NOMO-1 treated with DMSO at 0.1 percent for 48 hours (cell line): ENCODE results near the gene CD96.
"Not testable (repeated sequence)": the region's sequence is repeated elsewhere in the genome, so short reads cannot be mapped to it uniquely, and the experiment has no call there.

ENCODE experiments used
- DNase-seq: peaks from one replicate; lab custom pipeline; 2025; ENCODE audit not compliant: unreplicated experiment; lab: John Stamatoyannopoulos, UW

The CD96 gene

DNA sequence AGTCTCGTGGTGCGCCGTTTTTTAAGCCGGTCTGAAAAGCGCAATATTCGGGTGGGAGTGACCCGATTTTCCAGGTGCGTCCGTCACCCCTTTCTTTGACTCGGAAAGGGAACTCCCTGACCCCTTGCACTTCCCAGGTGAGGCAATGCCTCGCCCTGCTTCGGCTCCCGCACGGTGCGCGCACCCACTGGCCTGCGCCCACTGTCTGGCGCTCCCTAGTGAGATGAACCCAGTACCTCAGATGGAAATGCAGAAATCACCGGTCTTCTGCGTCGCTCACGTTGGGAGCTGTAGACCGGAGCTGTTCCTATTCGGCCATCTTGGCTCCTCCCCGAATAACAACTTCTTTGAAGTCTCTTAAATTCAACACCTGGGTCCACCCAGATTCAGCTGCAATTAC lies 19.9 kb downstream of the CD96 start:
- not testable (repeated sequence) for DNase-seq

DNA sequence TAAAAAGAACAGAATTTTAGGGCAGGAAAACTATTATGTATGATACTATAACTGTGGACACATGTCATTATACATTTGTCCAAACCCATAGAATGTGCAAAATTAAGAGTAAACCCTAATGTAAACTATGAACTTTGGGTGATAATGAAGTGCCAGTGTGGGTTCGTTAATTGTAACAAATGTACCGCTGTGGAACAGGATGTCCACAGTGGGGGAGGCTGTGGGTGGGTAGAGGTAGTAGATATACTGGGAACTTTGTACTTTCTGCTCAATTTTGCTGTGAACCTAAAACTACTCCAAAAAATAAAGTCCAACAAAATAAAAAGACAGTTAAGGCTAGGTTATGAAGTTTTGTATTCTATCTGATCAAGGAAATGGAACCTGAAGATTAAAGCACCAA lies 24.8 kb downstream of the CD96 start:
- no peak for DNase-seq

DNA sequence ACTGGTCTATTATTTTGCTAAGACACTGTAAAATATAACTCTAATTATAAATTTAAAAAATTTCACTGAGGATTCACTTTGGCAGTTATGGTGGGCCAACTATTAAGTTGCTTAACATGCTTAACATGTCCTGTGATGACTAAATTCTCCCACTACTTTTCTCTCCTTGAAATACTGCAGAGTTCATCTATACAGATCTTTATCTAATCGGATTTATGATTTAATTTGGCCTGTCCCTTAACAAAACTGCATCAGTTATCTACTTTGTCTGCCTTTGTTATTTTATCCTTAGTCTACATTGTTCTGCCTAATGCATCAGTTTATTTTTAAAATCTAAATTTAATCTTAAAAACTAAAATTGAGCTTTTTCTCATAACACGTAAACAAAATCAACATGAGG lies 26.4 kb downstream of the CD96 start:
- DNase-seq, result no peak

DNA sequence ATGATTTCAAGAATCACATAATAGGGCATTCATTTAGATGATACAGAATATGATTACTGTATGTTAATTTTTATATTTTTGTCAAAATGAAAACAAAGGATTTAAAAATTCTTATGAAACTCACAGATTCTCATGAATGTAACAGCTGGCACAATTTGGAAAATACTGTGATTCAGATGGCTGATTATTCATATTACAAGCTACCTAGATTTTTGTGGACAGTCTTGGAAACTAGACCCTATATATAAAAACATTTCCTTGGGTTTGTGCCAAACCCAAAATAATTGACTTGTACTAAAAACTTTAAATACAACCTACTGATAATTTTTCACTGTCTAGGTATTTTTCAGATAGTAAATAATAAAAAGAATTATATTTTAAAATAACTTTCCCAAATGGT lies 26.9 kb downstream of the CD96 start:
- no peak for DNase-seq

DNA sequence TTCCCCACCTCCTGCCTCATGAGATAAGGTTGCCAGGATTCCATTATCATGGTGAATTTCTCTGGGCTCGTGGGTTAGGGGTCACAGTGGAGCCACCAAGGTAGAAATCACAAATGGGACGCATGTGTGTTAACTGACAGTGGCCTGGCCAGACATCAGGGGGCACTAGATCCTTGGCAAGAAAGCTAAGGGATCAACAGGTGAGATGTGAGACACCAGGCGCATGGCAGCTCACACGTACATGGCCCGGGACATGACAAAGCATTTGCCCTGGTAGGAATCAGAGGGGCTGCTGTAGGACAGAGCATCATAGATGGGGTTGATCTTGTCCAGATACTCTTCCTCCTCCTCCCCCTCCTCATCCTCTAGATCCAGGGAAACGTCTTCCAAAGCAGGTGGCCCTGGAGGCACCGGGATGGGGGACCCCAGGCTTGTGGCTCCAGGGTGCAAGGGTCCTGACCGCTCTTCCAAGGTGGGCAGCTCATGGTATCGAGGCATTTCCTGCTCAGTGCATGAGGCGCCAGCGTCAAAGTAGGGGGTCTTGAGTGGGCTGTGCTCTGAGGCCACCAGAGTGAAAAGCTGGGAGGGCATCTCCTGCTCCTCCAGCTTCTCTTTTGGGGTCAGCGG lies 28.5 kb downstream of the CD96 start:
- no peak for DNase-seq

DNA sequence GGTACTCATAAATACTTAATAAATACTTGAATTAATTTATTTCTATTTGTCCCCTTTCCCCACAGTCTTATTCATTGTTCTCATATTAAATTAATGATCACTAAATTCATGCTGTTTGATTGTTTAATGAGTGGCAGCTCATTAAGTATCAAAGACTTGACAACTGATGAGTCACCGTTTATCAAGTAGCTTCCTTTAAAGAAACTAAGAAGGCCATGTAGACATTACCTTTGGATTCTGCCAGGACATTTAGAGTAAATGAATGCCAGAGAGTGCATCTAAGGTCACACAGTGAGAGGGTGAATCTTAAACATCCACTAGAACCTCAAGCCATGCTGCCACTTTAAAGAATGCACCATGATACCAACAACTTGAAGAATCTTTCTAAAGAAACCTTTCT lies 29.3 kb downstream of the CD96 start:
- no peak for DNase-seq

DNA sequence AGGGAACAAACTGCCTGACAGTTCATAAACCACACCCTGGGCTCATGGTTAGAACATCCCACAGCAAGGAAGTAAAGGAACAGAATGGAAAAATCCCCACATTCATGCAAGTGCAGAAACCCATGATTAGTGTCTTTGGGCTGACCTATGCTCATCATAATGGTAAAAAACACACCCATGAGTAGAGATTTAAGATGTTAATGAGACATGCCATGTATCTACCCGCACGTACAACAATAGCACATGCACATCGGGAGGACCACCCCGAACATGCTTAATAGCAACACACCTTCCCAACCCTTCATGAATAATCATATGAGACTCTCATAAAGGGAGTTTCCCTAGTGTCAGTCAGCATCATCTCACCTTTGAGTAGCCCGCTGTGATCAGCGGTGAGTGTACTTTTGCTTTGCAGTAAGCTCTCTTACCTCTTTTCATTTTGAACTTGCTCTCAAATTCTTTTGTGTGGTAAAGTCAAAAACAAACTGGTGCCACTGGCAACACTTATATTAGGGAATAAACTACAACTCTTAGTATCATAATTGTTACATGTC lies 30.0 kb downstream of the CD96 start:
- no peak for DNase-seq

DNA sequence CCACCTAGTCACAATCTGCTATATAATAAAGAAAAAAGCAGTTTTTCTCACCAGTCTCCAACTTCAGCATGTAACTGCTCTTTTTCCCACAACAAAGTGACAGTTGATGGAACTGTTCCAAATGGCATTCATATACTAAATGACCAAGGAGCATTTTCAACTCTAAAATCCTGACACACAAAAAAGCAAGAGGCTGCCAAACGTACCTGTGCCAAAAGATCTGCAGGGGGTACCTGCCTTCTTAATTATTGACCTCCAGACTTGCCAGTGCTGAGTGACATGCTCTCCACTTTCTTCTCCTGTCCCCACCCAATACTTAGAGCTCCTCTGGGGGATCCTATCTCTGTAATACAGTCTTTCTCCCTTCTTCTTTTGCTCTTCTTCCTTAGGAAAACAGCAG lies 35.1 kb downstream of the CD96 start:
- DNase-seq, result no peak

DNA sequence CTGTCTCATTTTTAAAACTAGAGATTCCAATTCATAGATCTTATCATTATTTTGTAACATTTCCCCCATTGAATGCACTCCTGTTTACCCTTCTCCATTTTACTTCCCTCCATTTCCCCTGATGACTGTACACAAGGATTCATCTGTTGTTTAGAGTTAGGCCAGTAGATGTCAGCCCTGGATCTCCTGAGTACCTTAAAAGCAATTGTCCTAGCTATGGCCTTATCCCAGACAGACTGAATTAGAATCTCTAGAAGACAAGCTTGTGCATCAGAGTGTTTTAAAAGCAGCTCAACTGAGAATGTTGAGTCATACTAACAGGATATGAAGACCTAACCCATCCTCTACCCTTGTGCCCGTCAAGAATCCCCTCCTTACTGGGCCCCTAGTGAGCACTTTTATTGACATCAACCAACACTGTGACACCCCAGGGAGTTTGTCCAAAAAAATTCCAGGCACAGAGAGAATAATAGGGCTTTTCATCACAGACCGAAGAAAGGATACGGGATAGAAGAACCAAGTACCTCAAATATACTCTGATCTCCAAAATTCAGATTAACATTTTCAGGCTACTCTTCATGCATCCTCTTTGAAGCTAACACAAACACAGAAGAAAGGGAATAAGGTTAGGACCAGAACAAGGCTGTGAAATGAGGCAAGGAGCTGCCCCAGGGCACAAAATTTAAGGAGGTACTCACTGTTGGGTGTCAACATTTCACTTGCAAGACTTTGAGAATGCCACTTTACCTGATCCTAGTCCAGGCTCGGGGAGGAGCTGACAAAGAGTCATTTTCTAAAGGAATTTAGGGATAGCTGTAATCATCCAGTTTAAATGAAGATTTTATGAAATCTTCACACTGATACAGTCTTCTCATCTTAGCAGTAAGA lies 36.0 kb downstream of the CD96 start:
- DNase-seq, result peak; percentile 63

DNA sequence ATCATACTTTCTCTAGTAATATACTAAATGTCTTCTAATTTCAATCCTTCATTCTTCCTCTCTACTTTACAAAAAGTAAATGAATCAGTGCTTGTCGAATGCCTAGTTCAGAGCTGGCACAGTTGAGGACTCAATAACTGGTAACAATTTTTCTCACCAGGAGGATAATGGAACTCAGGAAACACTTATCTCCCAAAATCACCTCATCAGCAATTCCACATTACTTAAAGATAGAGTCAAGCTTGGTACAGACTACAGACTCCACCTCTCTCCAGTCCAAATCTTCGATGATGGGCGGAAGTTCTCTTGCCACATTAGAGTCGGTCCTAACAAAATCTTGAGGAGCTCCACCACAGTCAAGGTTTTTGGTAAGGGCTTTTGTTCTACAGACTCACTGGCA lies 36.9 kb downstream of the CD96 start:
- no peak for DNase-seq

DNA sequence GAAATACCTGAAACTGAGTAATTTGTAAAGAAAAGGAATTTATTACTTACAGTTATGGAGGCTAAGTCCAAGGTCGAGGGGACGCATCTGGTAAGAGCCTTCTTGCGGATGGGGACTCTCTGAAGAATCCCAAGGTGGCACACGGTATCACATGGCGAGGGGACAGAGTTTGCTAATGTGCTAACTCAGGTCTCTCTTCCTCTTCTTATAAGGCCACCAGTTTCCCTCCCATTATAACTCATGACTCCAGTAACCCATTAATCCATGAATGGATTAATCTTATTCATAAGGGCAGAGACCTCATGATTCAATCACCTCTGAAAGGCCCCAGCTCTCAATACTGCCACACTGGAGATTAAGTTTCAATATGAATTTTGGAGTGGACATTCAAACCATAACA lies 37.5 kb downstream of the CD96 start:
- DNase-seq, result no peak

DNA sequence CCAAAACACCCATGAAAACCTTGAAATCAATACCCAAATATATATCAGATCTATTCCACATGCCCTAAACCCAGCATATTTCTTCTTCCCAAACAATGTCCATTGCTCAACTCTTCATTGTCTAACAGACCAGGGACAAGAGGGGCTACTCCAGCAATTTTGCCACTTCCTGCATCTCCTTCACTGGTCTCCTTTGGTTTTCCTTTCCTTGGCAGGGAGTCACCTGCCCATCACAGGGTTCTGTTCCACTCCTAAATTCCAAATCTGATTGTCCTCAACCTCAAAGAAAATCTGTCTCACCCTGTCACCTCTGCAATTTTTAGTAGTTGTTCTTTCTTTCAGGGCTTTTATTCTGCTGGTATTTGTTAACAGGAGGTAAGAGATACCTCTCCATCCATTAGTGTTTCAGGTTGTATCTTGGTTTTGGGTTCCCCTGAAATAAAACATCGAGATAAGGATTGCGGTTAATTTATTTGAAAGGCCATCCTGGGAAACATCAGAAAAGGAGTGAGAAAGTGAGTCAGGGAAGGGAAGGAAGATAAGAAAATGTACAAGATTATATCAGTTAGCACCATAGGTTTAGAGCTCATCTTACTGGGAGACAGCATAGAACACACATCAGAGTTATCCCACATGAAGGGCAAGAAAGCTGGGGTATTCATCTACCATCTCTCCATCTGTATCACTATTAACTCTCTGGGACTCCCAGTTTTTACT lies 39.6 kb downstream of the CD96 start:
- DNase-seq, result no peak

DNA sequence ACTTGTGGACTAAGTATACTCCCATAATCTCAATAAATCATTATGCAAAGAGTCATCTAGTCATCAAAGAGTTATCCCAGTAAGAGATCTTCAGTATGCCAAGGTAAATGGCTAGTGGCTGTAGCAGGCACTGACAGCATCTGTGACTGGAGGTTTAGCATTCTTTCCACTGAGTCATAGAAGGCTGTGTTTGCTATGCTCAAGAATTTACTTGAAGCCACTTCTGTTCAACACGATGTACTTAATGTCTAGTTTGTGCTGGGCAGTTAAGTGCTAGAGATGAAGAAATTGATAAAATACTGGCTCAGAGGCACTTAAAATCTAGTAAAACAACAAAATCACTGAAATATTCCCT lies 40.1 kb downstream of the CD96 start:
- no peak for DNase-seq

DNA sequence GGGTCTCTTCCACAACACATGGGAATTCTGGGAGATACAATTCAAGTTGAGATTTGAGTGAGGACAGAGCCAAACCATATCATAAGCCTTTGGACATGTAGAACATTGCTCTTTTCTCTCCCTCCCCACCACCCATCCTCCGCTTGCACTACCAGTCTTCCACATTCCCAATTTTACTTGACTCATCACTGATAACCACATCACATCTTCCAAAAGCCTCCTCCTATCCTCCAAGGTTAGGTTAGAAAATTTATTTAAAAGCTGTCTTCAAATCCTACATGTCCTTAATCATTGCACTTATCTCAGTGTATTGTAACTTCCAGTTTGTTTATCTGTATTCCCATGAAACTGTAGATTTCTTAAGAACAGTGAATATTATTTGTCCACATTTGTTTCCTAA lies 42.7 kb downstream of the CD96 start:
- DNase-seq, result no peak

DNA sequence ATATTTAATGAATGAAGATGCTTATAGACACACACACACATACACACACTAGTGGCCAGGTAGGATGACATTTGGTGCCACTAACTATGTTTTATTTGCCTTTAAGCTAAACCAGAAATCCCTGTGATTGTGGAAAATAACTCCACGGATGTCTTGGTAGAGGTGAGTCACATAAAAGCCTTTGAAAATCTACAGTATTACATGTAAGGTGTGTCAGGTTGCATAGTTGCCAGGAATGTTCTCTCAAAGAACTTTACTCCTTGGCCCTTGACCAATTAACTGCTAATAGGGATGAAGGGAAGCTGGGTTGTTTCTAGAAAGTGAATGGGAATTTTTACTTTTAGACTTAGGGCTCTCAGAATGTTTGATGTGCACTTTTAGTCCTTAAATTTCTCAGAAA lies 43.2 kb downstream of the CD96 start:
- DNase-seq, result no peak

DNA sequence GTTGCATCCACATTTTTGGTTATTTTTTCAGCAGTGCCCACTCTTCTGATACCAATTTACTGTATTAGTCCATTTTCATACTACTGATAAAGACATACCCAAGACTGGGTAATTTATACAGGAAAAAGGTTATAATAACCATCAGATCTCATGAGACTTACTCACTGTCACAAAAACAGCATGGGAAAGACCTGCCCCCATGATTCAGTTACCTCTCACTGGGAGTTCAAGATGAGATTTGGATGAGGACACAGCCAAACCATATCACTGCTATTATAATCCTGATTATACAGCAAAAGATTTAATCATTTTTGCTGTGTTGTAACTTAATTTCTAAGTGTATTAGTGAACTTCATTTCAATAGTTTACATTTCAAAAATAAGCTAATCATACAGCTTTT lies 46.5 kb downstream of the CD96 start:
- DNase-seq, result no peak

DNA sequence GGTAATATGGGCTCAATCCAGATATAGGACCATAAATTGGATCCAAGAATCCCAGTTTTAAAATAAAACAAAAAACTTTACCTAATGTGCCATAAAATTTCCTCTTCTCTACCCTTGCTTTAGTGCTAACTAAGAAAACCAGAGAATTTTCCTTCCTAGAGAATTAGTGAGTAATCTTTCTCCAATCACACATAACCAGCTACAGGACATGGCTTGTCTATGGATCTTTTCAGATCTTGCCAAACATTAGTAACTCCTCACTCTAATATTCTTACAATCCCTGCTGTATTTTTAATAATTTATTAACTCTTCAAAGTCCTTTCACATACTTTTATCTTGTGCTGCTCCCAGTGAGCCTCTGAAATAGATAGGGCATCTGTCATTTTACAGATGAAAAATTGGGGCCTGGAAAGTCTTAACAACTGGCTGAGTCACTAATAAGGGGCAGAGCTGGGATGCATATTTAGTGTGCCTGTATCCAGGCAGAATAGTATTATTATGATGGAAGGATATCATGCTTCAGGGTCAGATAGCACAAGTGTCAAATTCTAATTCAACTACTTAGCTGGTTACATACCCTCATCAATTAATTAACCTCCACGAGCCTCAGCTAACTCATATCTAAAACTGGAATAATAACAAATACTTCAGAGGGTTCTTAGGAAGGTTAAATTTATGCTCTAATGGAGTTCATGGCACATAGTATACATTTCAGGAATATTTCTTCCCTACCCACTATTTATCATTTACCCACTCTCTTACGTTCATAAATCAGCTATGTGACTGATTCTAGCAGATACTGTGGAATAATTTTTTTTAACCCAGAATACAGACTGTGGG lies 47.5 kb downstream of the CD96 start:
- DNase-seq, result no peak

DNA sequence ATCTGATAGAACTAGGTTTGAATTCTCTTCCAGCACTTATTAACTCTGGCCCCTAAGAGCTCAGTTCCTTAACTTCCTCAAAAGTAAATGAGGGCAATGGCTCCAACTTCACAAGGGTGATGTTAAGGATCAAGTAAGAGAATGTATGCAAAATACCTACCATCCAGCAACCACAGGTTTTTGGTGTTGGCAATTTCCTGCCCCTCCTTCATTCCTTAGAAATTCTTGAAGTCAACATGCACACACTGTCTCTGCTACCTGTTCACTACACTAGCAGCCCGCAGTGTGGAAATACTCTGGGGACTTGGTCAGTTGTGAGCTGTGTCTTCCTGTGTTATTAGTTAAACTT lies 48.1 kb downstream of the CD96 start:
- DNase-seq, result no peak

DNA sequence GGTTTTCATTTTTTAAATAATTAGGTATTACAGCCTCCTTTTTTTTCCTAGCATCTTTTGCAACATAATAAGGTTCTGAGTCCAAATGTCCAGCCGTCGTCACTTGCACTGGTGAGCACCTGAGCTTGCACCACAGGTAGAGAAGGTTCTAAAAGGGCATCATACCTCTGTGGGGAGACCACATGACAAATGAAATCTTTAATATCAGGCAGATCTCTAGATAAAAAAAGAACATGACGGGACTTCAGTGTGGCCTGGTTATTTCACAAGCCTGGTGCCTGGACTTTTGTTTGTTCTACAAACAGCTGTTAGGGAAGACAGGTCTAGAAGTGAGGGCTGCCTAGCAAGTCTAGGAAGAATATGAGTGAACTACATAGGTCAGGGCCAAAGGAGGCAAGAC lies 49.6 kb downstream of the CD96 start:
- no peak for DNase-seq

DNA sequence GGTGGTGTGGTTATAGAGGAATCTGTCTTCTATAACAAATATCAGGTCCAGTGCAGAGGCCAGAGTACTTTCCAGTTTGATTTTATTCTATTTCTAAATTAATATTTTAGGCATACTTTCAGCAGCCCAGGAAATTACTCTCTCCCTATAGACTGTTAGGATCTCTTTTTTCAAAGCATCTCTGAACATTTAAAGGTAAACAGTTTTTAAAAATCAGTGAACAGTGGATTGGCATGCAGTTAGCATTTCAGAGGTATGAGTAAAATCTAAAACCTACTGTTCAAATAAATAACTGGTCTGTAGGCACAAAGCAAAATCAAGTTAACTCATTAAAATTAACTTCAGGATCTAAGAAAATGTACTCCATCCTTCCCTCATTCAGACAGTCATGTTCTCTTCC lies 50.1 kb downstream of the CD96 start:
- no peak for DNase-seq

DNA sequence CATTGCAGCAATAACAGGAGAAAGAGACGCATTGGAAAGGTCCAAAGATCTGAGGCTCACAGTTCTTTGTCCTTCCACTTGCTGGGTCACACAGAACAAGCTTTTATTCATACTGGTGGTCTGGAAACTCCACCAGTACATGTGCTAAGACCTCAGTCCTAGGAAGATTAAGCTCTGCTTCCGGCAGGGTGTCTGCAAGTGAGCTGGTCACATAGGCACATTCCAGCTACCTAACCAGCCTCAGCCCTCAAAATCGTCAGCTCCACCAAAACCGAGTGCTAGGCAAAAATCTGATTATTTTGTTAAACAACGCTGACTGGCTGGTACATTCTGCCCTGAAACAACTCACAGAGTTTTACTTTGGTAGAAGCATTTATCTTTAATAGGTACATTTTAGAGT lies 50.9 kb downstream of the CD96 start:
- no peak for DNase-seq
